Gastroesophageal sphincter (tissue), 4 donors: ENCODE measurements around the gene FER. TPM values are rescaled to one million over a fixed set of nuclear protein-coding genes. Genes with fewer than 3 reads are reported as not detected.

Source experiments
- ATAC-seq: fragments of 150-250 bp; one replicate; pipeline ENCODE4 v1.9.1; 2016; ENCODE audit warnings: mild to moderate bottlenecking, moderate library complexity
- H3K27ac ChIP-seq, 4 donors: fragments of 200-600 bp; sonication (generic) in 3 of 4; 1 replicate in 3 of 4; 2 replicates in 1 of 4; pipeline ENCODE4 v1.5.1; 2016 to 2019
- H3K27me3 ChIP-seq: fragments of 200-600 bp; sonication (generic); one replicate; pipeline ENCODE4 v1.5.1; 2019
- H3K36me3 ChIP-seq, 2 donors: fragments of 200-600 bp; sonication (generic); one replicate each; pipeline ENCODE4 v1.5.1; 2019; ENCODE audit warnings: control low read depth in 1 of 2
- H3K4me1 ChIP-seq, 3 donors: fragments of 200-600 bp; sonication (generic); 1 replicate in 2 of 3; 2 replicates in 1 of 3; pipeline ENCODE4 v1.5.1; 2016 to 2019; ENCODE audit warnings: control low read depth in 2 of 3
- H3K4me3 ChIP-seq, 2 donors: fragments of 200-600 bp; sonication (generic); one replicate each; pipeline ENCODE4 v1.5.1; 2019; ENCODE audit warnings: mild to moderate bottlenecking in 1 of 2, moderate library complexity in 1 of 2
- H3K9me3 ChIP-seq, 3 donors: fragments of 200-600 bp; sonication (generic); one replicate each; pipeline ENCODE4 v1.5.1; 2017 to 2019; ENCODE audit warnings: control low read depth in 2 of 3
- CTCF ChIP-seq, 4 experiments: fragments of 200-600 bp in 2 of 4; fragments of 450-650 bp in 2 of 4; sonication (generic) in 1 of 4; IDR thresholded peaks; one replicate each; pipeline ENCODE4 v1.5.1; 2017 to 2019; ENCODE audit warnings: antibody characterized with exemption in 4 of 4, mild to moderate bottlenecking in 2 of 4, moderate library complexity in 2 of 4
- EP300 ChIP-seq: sonication (generic); formaldehyde crosslinking; IDR thresholded peaks from one replicate; pipeline ENCODE4 v1.6.1; 2017; ENCODE audit warnings: antibody characterized with exemption, mild to moderate bottlenecking
- POLR2A ChIP-seq, 2 donors: fragments of 450-650 bp; IDR thresholded peaks; one replicate each; pipeline ENCODE4 v1.6.1; 2017; ENCODE audit warnings: antibody characterized with exemption in 2 of 2, mild to moderate bottlenecking in 2 of 2, moderate library complexity in 1 of 2
- POLR2AphosphoS5 ChIP-seq: sonication (generic); formaldehyde crosslinking; IDR thresholded peaks from one replicate; pipeline ENCODE4 v1.6.1; 2017; ENCODE audit warnings: antibody characterized with exemption
- WGBS, 2 donors: methylation state at CpG; one replicate each; pipeline ENCODE4 v1.1.5; 2018; ENCODE audit warnings: low coverage in 1 of 2; 5-methylcytosine and 5-hydroxymethylcytosine counted together
- total RNA-seq, 4 donors: library from RNA; depleted of rRNA; stranded (reverse); fragments of >200 nt; gene quantifications; one replicate each; pipeline ENCODE4 v1.1.0, GENCODE V29; 2016

FER gene
- total RNA-seq, 4 donors from 2014 or later: 23.2 to 45.3 (median 32.5) TPM

GRCh38 chr5:109125755-109126429 lies 378.2 kb downstream of the FER start:
- 83 to 92% methylated on average over 5 to 6 of the region's 6 CpGs for WGBS, 2 donors
- Histone ChIP-seq H3K4me3 (no peak overlapping the region), H3K9me3 (peaks cover 0 to 6% (median 0%) of the 10 kb centered on the region in 3 donors), H3K27me3 (no peaks in the 10 kb centered on the region), H3K4me1 (no peaks in the 10 kb centered on the region), H3K36me3 (no peaks in the 10 kb centered on the region), H3K27ac (no peak overlapping the region)
- no peak for ATAC-seq
- no peak for TF ChIP-seq CTCF (IDR thresholded peaks at IDR 0.05)
- TF ChIP-seq POLR2AphosphoS5: no peak
- TF ChIP-seq EP300: no peak
- TF ChIP-seq POLR2A (IDR thresholded peaks at IDR 0.05): no peak

- no peak overlapping the region for H3K27ac ChIP-seq
- H3K36me3 ChIP-seq: no peaks in the 10 kb centered on the region
These were observed 378.8 kb downstream of the FER start for GRCh38 chr5:109126481-109126880.

GRCh38 chr5:109136906-109137305 lies 389.2 kb downstream of the FER start:
- 23 to 31% methylated on average over 2 of the region's 2 CpGs for WGBS, 2 donors
- TF ChIP-seq CTCF (IDR thresholded peaks at IDR 0.05) (no peak), POLR2A (IDR thresholded peaks at IDR 0.05) (no peak), POLR2AphosphoS5 (no peak), EP300 (no peak)
- no peak for ATAC-seq

More at GRCh38 chr5:109126481-109126880, 378.8 kb downstream of the FER start:
- WGBS, 2 donors: 86 to 100% methylated on average over 1 of the region's 1 CpG
- no peaks in the 10 kb centered on the region for H3K27me3 ChIP-seq
- no peaks in the 10 kb centered on the region for H3K4me1 ChIP-seq
- no peak for ATAC-seq
- TF ChIP-seq POLR2A (IDR thresholded peaks at IDR 0.05) (no peak), EP300 (no peak), CTCF (IDR thresholded peaks at IDR 0.05) (no peak), POLR2AphosphoS5 (no peak)
- no peak overlapping the region for H3K4me3 ChIP-seq
- peaks cover 0 to under 1% (median 0%) of the 10 kb centered on the region in 3 donors for H3K9me3 ChIP-seq

GRCh38 chr5:109141222-109142200 lies 393.8 kb downstream of the FER start:
- Histone ChIP-seq H3K9me3 (no peaks in the 10 kb centered on the region), H3K27ac (no peak overlapping the region), H3K36me3 (no peaks in the 10 kb centered on the region), H3K4me1 (peaks cover 0 to 31% (median 0%) of the 10 kb centered on the region in 3 donors), H3K4me3 (no peak overlapping the region), H3K27me3 (no peaks in the 10 kb centered on the region)
- 94 to 95% methylated on average over 3 to 4 of the region's 4 CpGs for WGBS, 2 donors
- TF ChIP-seq CTCF (IDR thresholded peaks at IDR 0.05) (no peak), POLR2A (IDR thresholded peaks at IDR 0.05) (no peak), EP300 (no peak)
- ATAC-seq: no peak

More at GRCh38 chr5:109136906-109137305, 389.2 kb downstream of the FER start:
- no peaks in the 10 kb centered on the region for H3K27me3 ChIP-seq
- no peak overlapping the region for H3K4me3 ChIP-seq
- H3K9me3 ChIP-seq: no peaks in the 10 kb centered on the region
- no peak overlapping the region for H3K27ac ChIP-seq
- peaks cover 0 to 28% (median 0%) of the 10 kb centered on the region in 3 donors for H3K4me1 ChIP-seq
- H3K36me3 ChIP-seq: no peaks in the 10 kb centered on the region
